Epithelial cell of proximal tubule (primary cell): ENCODE data around the gene GJA9. TPM values are rescaled to one million over a fixed set of nuclear protein-coding genes. Genes with fewer than 3 reads are reported as not detected.
"Not testable (repeated sequence)": the region's sequence is repeated elsewhere in the genome, so short reads cannot be mapped to it uniquely, and the experiment has no call there.

Experiments
- DNase-seq: peaks from one replicate; pipeline ENCODE4 v3.0.0-alpha.2; 2011; ENCODE audit warnings: low read depth
- H3K4me3 ChIP-seq: 2 replicates; pipeline ENCODE4 v1.5.1; 2011; ENCODE audit warnings: low read depth, mild to moderate bottlenecking, low read length
- CTCF ChIP-seq: conservative IDR thresholded peaks from 2 replicates; pipeline ENCODE4 v1.5.1; 2012; ENCODE audit warnings: low read depth, mild to moderate bottlenecking, low read length
- total RNA-seq: library from RNA; depleted of rRNA; stranded (reverse); fragments of >200 nt; gene quantifications from 2 replicates; pipeline ENCODE4 v1.2.3, GENCODE V29; 2015

The GJA9 gene
- total RNA-seq, 1 donor from 2014 or later = not detected

GRCh38 chr1:38860454-38860795, 21.0 kb downstream of the GJA9 start:
- H3K4me3 ChIP-seq = peak overlapping the region; percentile 83
- no peak for TF ChIP-seq CTCF
- DNase-seq = no peak

- H3K4me3 ChIP-seq = peak within 1 kb of the TSS; percentile 83
- DNase-seq = peak; percentile 47
- no peak for TF ChIP-seq CTCF
Observed at GRCh38 chr1:38859561-38860453, 21.6 kb downstream of the GJA9 start, which contains the start of gene RRAGC. Gene RRAGC, minus strand, starts transcription at chr1:38859772. Its CDS starts 126 bp downstream, at chr1:38859646.

- no peak for TF ChIP-seq CTCF
- peak overlapping the region; percentile 83 for H3K4me3 ChIP-seq
- DNase-seq = no peak
Observed at GRCh38 chr1:38858833-38859560, 22.4 kb downstream of the GJA9 start.

GRCh38 chr1:38852780-38853179, 28.6 kb downstream of the GJA9 start:
- TF ChIP-seq CTCF = no peak
- H3K4me3 ChIP-seq = no peak overlapping the region
- DNase-seq = no peak

- no peak for TF ChIP-seq CTCF
- H3K4me3 ChIP-seq = no peak overlapping the region
- DNase-seq = no peak
Observed at GRCh38 chr1:38848071-38848470, 33.3 kb downstream of the GJA9 start.

- no peak for DNase-seq
- no peak overlapping the region for H3K4me3 ChIP-seq
- no peak for TF ChIP-seq CTCF
Observed at GRCh38 chr1:38846210-38846609, 35.2 kb downstream of the GJA9 start.

GRCh38 chr1:38845088-38845487, 36.3 kb downstream of the GJA9 start:
- H3K4me3 ChIP-seq, DNase-seq: not testable (repeated sequence)
